Caco-2 (cell line): ENCODE data around the gene SV2C. TPM values are rescaled to one million over a fixed set of nuclear protein-coding genes. Genes with fewer than 3 reads are reported as not detected.

Experiments used
- BruUV-seq: library from RNA; stranded (reverse); fragments of 400-500 nt; replicated peaks from 2 replicates; lab custom pipeline; 2021; lab: Mats Ljungman, UMichigan
- CTCF ChIA-PET: fragments of 300-600 bp; sonication (Branson Sonifier 250); formaldehyde crosslinking; loops from one replicate; lab custom pipeline; 2022; ENCODE audit warnings: antibody characterized with exemption; lab: Charles Lee
- POLR2A ChIA-PET: fragments of 300-600 bp; sonication (Branson Sonifier 250); formaldehyde crosslinking; loops from one replicate; lab custom pipeline; 2022; ENCODE audit warnings: antibody characterized with exemption; lab: Charles Lee
- DNase-seq, 2 experiments: peaks; one replicate each; pipeline versions ENCODE4 v3.0.0 to v3.0.0-alpha.2; 2020 to 2022
- H3K27me3 ChIP-seq: replicated peaks from 2 replicates; pipeline ENCODE4 v1.6.0; 2011; ENCODE audit warnings: low read length; ENCODE audit not compliant: control insufficient read depth, insufficient read depth
- H3K36me3 ChIP-seq: 2 replicates; pipeline ENCODE4 v1.5.1; 2011; ENCODE audit warnings: low read length; ENCODE audit not compliant: control insufficient read depth, insufficient read depth
- H3K4me1 ChIP-seq: fragments of 250-450 bp; sonication (Bioruptor Pico); 2 replicates; pipeline ENCODE4 v1.5.1; 2020; ENCODE audit warnings: mild to moderate bottlenecking
- H3K4me3 ChIP-seq: 2 replicates; pipeline ENCODE4 v1.5.1; 2011; ENCODE audit warnings: low read depth, mild to moderate bottlenecking, control low read depth, low read length
- H3K9me3 ChIP-seq: fragments of 250-450 bp; sonication (Bioruptor Pico); 2 replicates; pipeline ENCODE4 v1.5.1; 2020; ENCODE audit warnings: mild to moderate bottlenecking, moderate library complexity
- H3K27ac Mint-ChIP-seq: one replicate; pipeline ENCODE4 v1.8.0; 2022; ENCODE audit warnings: mixed read lengths; ENCODE audit not compliant: unreplicated experiment
- H3K27me3 Mint-ChIP-seq: one replicate; pipeline ENCODE4 v1.8.0; 2022; ENCODE audit warnings: mixed read lengths; ENCODE audit not compliant: insufficient read depth, unreplicated experiment
- H3K36me3 Mint-ChIP-seq: one replicate; pipeline ENCODE4 v1.8.0; 2022; ENCODE audit warnings: mild to moderate bottlenecking, mixed read lengths; ENCODE audit not compliant: insufficient read depth, unreplicated experiment
- H3K4me1 Mint-ChIP-seq: one replicate; pipeline ENCODE4 v1.8.0; 2022; ENCODE audit warnings: low read depth, mixed read lengths; ENCODE audit not compliant: unreplicated experiment
- H3K4me3 Mint-ChIP-seq: one replicate; pipeline ENCODE4 v1.8.0; 2022; ENCODE audit warnings: mild to moderate bottlenecking, moderate library complexity, mixed read lengths; ENCODE audit not compliant: unreplicated experiment
- H3K9me3 Mint-ChIP-seq: one replicate; pipeline ENCODE4 v1.8.0; 2022; ENCODE audit warnings: mixed read lengths; ENCODE audit not compliant: unreplicated experiment
- CTCF ChIP-seq, 2 experiments: fragments of 200-600 bp in 1 of 2; IDR thresholded peaks; 1 replicate in 1 of 2; 2 replicates in 1 of 2; pipeline versions ENCODE4 v1.5.1 to v1.8.0; 2011 to 2022; ENCODE audit warnings: antibody characterized with exemption in 1 of 2, control low read depth in 1 of 2, inconsistent platforms in 1 of 2, low read depth in 1 of 2, low read length in 1 of 2, mild to moderate bottlenecking in 1 of 2, moderate library complexity in 1 of 2; ENCODE audit not compliant: insufficient read depth in 1 of 2, severe bottlenecking in 1 of 2, unreplicated experiment in 1 of 2
- intact Hi-C: fragments of 100-400 bp; cut with micrococcal nuclease; formaldehyde crosslinking; loops from one replicate; pipeline ENCODE4 v1.10.0; 2022; ENCODE audit not compliant: unreplicated experiment
- total RNA-seq: library from RNA; stranded (reverse); gene quantifications from 2 replicates; pipeline ENCODE4 v1.2.3, GENCODE V29; 2022

The SV2C gene
- total RNA-seq, 1 experiment from 2014 or later = not detected

GRCh38 chr5:76069061-76069735 is 14.0 kb upstream of the SV2C start:
- no peaks in the 10 kb centered on the region for H3K27me3 ChIP-seq
- Mint-ChIP-seq H3K27me3 (peaks cover 9% of the 10 kb centered on the region), H3K4me3 (no peak overlapping the region), H3K27ac (no peak overlapping the region), H3K4me1 (no peaks in the 10 kb centered on the region), H3K36me3 (no peaks in the 10 kb centered on the region), H3K9me3 (no peaks in the 10 kb centered on the region)
- no TSS peak for BruUV-seq
- intact Hi-C loops = no loop called here
- H3K9me3 ChIP-seq = no peaks in the 10 kb centered on the region
- no peak overlapping the region for H3K4me3 ChIP-seq
- H3K4me1 ChIP-seq = no peaks in the 10 kb centered on the region
- TF ChIP-seq CTCF (IDR thresholded peaks at IDR 0.05; ENCODE audit: insufficient read depth in 1 of 2, low read depth in 1 of 2, low read length in 1 of 2, severe bottlenecking in 1 of 2, unreplicated experiment in 1 of 2) = no peak
- DNase-seq = no peak
- POLR2A ChIA-PET = no interaction called here
- H3K36me3 ChIP-seq = no peaks in the 10 kb centered on the region
- CTCF ChIA-PET = no interaction called here

DNA sequence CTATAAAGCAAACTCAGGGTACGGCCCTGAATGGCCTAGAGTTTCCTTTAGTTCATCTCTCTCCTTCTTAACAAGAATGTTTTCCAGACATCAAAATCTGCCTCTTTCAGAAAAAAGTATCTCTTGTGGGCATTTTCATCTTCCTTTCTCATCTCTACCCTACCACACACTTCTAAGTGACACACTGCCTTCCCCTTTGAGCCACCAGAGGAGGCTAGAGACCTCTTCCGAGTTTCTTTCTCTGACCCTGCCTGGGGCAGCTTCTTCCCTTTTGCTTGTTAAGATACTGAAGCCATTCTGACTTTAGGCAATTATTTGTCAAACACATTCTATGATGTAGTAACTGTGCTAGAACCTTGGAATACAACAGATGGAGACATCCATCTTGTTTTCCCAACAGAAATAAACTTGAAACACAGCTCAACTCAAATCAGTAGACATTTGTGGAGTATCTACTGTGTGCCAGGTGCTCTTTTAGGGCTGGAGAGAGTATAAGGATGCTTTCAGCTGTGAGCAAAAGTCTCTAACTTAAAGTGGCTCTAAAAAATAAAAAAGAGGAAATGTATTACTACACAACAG is 8.6 kb upstream of the SV2C start:
- Histone ChIP-seq H3K36me3 (no peaks in the 10 kb centered on the region), H3K4me1 (no peaks in the 10 kb centered on the region), H3K4me3 (no peak overlapping the region), H3K9me3 (no peaks in the 10 kb centered on the region), H3K27me3 (no peaks in the 10 kb centered on the region)
- TF ChIP-seq CTCF (IDR thresholded peaks at IDR 0.05; ENCODE audit: insufficient read depth in 1 of 2, low read depth in 1 of 2, low read length in 1 of 2, severe bottlenecking in 1 of 2, unreplicated experiment in 1 of 2) = peak; percentile 51 to 79
- intact Hi-C loops = loop anchor here (1.0 to 2.0 kb wide), 2 partner anchors 100 to 182 kb away; no protein-coding TSS in a partner anchor
- H3K4me1 Mint-ChIP-seq = no peaks in the 10 kb centered on the region
- H3K9me3 Mint-ChIP-seq = no peaks in the 10 kb centered on the region
- POLR2A ChIA-PET = no interaction called here
- no peaks in the 10 kb centered on the region for H3K36me3 Mint-ChIP-seq
- no peak overlapping the region for H3K4me3 Mint-ChIP-seq
- no peak overlapping the region for H3K27ac Mint-ChIP-seq
- peak in 1 of 2 experiments; percentile 18 for DNase-seq
- no TSS peak for BruUV-seq
- CTCF ChIA-PET = interaction anchor here (1.6 kb wide), 1 partner anchor 100 kb away, joined by 9 read pairs; no protein-coding TSS in a partner anchor
- peaks cover 25% of the 10 kb centered on the region for H3K27me3 Mint-ChIP-seq

GRCh38 chr5:76081811-76082771 is 1.1 kb upstream of the SV2C start:
- Histone ChIP-seq H3K27me3 (no peaks in the 10 kb centered on the region; the same call in none of the 2 replicates), H3K4me1 (peaks cover 15% of the 10 kb centered on the region; the same call in 1 of the 2 replicates), H3K4me3 (no peak overlapping the region), H3K36me3 (no peaks in the 10 kb centered on the region), H3K9me3 (no peaks in the 10 kb centered on the region)
- Mint-ChIP-seq H3K36me3 (no peaks in the 10 kb centered on the region), H3K4me3 (no peak overlapping the region), H3K27ac (no peak overlapping the region), H3K4me1 (peaks cover 8% of the 10 kb centered on the region), H3K27me3 (peaks cover 46% of the 10 kb centered on the region), H3K9me3 (no peaks in the 10 kb centered on the region)
- BruUV-seq = no TSS peak
- ChIA-PET POLR2A (no interaction called here), CTCF (no interaction called here)
- intact Hi-C loops = no loop called here
- no peak for TF ChIP-seq CTCF (IDR thresholded peaks at IDR 0.05; ENCODE audit: insufficient read depth in 1 of 2, low read depth in 1 of 2, low read length in 1 of 2, severe bottlenecking in 1 of 2, unreplicated experiment in 1 of 2)
- DNase-seq = no peak
